Measurements from ENCODE around the gene ZSWIM7.

ZSWIM7 gene

DNA sequence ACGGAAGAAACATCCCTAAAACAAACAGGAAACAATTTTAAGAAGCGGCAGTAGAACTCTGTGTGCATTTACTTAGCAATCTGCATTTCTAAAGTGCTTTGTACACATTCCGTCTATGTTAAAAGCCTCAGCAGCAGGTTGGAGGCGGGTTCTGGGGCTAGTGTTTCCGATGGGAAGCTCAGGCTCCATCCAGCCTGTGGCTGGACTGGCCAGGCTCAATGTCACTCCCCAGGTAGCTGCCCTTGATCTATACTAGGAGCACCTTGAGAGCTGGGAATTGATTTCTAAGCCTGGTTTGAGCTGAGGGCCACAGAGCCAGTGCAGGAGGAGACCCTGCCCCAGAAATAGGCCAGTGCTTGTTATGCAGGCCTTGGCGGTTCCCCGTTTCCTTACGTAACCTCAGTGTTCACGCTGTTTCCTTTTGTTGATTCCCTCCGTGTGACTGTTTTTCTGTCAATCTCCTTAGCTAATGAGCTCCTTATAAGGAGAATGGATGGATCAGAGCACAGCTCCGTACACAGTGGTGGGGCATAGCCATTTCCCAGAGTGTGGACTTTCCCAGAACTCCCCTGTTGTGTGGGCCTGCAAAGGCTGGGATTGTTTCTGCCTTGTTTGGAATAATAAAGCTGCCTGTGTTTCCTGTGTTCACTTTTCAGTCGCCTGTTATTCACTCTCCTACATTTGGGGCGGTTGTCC, 33.2 kb downstream of the ZSWIM7 start:
- H3K4me3 ChIP-seq, result no peak overlapping the region
- peak overlapping the region in 16 of 21 experiments; percentile 5 to 73 (median 38) for H3K27ac ChIP-seq

DNA sequence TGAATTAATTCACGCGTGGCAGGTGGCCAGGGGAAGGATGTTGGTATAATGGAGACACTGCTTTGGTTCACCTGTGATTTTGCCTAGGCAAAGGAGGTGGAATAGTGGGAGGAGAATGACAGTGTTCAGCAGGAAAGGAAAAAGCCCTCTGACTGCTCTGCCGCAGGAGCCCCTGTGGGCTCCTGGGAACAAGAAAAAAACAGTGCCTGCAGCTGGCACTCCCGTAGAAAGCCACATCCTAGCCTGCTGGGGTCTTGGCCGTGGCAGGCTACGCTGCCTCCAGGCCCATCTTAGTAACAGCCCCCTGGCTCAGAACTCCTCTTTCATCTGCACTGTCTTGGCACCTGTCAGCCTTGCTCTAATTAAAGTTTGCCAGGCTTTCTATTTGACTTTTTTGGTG, 34.0 kb downstream of the ZSWIM7 start:
- peak overlapping the region in 7 of 21 experiments; percentile 2 to 73 (median 41) for H3K27ac ChIP-seq

DNA sequence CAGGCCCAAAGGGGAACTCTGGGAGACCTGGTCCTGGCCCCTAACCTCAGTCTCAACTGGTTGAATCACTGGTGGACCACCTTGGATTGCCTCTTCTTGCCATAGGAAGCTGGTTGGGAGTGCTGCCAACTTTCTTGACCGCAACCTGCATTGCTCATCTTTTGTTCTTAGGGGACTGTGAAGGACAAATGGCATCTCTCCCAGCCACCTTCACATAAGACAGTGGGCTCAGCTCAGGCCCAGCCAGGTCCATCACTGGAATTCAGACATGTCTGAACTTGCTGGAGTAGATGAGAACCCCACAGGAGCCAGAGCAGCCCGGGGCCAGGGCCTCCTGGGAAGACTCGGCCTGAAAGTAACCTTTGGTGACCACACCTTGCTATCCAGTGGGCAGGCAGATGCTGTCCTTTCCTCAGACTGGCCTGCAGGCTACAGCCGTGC, 35.8 kb downstream of the ZSWIM7 start:
- Histone ChIP-seq H3K27ac (no peak overlapping the region), H3K4me3 (no peak overlapping the region)

More for the DNA sequence above, 34.0 kb downstream of the ZSWIM7 start:
- H3K4me3 ChIP-seq, result no peak overlapping the region

DNA sequence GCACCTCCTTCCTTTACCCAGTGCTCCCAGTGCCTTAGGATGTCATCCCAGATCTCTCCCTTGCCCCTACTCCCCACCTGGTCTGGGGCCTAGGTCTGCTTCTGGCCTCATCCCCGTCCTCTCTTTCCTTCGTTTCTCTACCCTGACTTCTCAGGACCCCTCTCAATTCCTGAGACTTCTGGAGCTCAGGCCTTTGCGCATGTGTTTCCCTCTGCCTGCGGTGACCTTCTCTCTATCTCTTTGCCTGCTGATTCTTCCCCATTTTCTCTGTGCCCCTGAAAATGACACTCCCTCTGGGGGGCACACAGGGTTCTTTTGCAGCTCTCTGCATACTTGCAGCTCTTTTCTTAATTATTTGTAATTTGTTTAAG, 41.0 kb downstream of the ZSWIM7 start:
- Histone ChIP-seq H3K4me3 (no peak overlapping the region), H3K27ac (peak overlapping the region in 17 of 21 experiments; percentile 13 to 72 (median 49))

DNA sequence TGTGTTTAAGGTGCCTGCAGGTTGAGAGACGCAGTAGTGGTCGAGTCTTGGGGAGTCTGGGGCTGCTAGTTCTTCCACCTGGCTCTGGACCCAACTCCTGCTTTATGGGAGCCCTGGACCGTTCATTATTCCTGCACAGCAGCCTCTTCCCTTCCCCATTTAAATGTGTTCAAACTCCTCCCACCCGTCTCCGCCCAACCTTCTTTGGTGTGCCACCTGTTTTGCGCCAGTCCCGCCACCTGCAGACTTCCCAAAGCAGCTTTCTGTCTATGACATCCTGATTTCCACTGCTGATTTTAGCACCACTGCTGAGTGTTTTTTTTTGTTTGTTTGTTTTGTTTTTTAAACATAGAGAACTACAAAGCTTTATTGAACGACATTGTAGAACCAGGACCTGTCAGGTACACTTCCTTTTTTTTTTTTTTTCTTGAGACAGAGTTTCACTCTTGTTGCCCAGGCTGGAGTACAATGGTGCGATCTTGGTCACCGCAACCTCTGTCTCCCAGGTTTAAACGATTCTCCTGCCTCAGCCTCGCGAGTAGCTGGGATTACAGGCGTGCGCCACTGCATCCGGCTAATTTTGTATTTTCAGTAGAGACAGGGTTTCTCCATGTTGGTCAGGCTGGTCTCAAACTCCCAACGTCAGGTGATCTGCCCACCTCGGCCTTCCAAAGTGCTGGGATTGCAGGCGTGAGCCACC, 41.7 kb downstream of the ZSWIM7 start:
- Histone ChIP-seq H3K27ac (peak overlapping the region in 7 of 21 experiments; percentile 26 to 72 (median 40)), H3K4me3 (no peak overlapping the region)

- H3K27ac ChIP-seq, result peak overlapping the region in 2 of 21 experiments; percentile 26 to 40
- no peak overlapping the region for H3K4me3 ChIP-seq
Observed at GRCh38 chr17:15957206-15957605, 42.3 kb downstream of the ZSWIM7 start.

- H3K4me3 ChIP-seq, result no peak overlapping the region
Observed at GRCh38 chr17:15955793-15956541, 43.5 kb downstream of the ZSWIM7 start.

DNA sequence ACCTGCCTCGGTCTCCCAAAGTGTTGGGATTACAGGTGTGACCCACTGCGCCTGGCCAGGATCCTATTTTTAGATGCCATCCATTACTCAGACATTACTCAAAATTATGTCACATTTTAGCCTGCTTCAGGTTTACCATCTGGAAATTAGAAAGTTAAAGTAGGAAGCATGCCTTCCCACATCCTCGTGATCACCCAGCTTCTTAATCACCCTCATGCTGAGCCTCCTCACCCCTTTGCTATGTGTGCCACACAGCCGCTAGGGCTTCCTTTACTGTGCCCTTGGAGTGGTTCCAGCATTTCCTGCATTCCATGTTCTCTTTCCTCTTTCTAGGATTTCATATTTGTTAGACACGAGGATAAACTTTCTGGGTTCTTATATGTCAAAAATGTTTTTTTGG, 45.3 kb downstream of the ZSWIM7 start:
- no peak overlapping the region for H3K27ac ChIP-seq
- H3K4me3 ChIP-seq, result no peak overlapping the region

More at GRCh38 chr17:15955793-15956541, 43.5 kb downstream of the ZSWIM7 start:
- H3K27ac ChIP-seq, result no peak overlapping the region

DNA sequence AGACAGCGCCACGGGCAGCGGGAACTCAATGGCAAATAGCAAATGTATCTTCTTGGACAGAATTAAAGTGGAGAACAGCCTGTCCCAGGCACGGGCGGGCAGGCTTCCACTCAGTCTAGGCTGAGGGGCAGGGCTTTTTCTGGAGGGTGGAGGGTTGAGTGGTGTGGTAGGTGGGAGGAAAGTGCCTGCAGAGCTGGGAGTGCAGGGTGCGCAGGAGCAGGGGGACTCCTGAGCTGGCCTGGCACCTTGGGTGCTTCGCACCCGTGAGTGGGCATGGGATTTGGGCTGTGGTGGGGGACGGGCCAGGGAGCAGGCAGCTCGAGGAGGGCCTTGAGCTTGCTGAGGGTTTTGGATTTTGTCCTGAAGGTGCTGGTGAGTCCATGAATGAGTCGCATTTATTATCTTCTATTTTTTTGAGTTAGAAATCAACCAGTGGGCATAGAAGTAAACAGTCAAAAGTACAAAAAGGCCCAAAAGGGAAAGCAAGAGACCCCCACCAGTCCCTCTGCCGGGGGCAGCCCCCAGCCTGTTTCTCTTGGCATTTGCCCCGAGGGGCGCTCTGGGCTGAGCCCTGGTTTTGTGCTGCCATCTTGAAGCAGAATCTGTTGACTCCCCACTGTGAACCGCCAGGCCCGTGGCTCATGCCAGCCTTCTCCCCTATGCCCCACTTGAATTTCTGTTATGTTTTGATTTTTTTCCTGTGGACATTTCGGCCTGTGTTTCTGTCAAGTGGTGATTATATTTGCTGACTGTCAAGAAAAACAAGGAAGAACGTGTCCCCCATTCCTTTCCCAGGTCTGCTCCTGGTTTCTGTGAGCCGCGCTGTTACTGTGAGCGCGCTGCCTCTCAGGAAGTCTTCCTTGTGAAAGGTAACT, 46.4 kb downstream of the ZSWIM7 start:
- Histone ChIP-seq H3K27ac (no peak overlapping the region), H3K4me3 (no peak overlapping the region)

- H3K27ac ChIP-seq, result no peak overlapping the region
- no peak overlapping the region for H3K4me3 ChIP-seq
Observed at GRCh38 chr17:15952048-15952532, 47.4 kb downstream of the ZSWIM7 start.

DNA sequence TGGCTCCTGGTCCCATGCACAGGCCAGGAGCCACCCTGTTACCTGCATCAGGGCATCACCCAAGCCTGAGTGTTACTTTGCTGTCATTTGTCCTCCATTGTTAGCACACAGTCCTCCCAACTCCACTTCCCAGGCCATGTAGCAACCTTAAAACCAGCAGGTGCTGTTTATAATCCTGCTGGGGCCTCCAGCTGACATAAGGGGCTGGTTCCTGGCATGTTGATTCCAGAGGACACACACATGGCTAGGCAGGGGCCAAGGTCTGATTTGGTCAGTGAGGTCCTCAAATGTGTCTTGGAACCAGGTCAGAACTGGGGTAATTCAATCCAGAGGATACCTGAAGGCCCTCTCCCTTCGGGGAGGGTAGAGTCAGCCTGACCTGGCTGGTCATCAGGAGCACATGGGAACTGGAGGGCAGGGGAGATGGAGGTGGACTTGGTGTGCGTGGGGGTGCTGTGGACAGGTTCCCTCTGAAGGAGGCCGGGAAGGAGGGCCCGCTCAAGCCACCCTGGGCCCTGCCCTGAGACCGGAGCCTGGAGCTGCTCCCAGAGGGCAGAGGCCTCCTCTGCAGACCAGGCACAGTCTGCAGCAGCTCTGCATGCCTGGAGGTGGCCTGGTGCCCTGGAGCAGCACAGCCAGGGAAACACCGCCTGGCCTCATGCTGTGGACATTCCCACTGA, 48.0 kb downstream of the ZSWIM7 start:
- Histone ChIP-seq H3K27ac (no peak overlapping the region), H3K4me3 (no peak overlapping the region)

GRCh38 chr17:15947976-15948752, 51.3 kb downstream of the ZSWIM7 start:
- peak overlapping the region in 19 of 21 experiments; percentile 36 to 87 (median 78) for H3K27ac ChIP-seq
- H3K4me3 ChIP-seq, result peak overlapping the region in 3 of 7 experiments; percentile 14 to 59 (median 58)

DNA sequence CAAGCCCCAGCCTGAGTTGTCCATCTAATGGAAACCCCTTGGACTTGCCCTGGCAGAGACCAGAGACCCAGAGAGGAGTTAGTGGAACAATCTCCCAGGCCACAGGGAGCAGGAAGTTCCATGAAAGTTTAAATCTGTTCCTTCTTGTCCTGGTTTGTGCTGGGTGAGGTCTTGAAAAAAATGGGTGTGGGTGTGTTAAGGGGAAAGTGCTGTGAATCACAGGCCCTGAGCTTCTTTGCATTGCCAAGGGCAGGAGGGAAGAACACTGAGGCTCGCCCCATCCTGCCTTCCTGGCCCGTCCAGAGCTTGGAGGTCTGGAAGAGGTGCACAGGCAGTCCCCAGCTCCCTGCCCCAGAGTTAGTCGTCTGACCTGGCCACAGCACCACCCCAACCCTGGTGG, 52.2 kb downstream of the ZSWIM7 start:
- Histone ChIP-seq H3K27ac (peak overlapping the region in 20 of 21 experiments; percentile 36 to 87 (median 77)), H3K4me3 (peak overlapping the region in 3 of 7 experiments; percentile 58 to 62 (median 59))

- Histone ChIP-seq H3K4me3 (peak overlapping the region in 5 of 7 experiments; percentile 36 to 62 (median 58)), H3K27ac (peak overlapping the region in 20 of 21 experiments; percentile 36 to 87 (median 77))
Observed at GRCh38 chr17:15946611-15947120, 52.8 kb downstream of the ZSWIM7 start.

GRCh38 chr17:15945527-15946191, 53.8 kb downstream of the ZSWIM7 start:
- Histone ChIP-seq H3K27ac (peak overlapping the region in 20 of 21 experiments; percentile 16 to 87 (median 75)), H3K4me3 (peak overlapping the region; percentile 36 to 62 (median 57))

- peak within 1 kb of the TSS; percentile 36 to 62 (median 57) for H3K4me3 ChIP-seq
- peak within 1 kb of the TSS in 20 of 21 experiments; percentile 16 to 87 (median 75) for H3K27ac ChIP-seq
Observed at GRCh38 chr17:15944759-15945526, 54.6 kb downstream of the ZSWIM7 start, which contains the start of gene ADORA2B. Gene ADORA2B (plus strand): TSS chr17:15945130. CDS start chr17:15945249, 119 bp downstream.
